Endothelial cell of hepatic sinusoid (primary cell): ENCODE measurements around the gene AP3B1.
"Not testable (repeated sequence)": the region's sequence is repeated elsewhere in the genome, so short reads cannot be mapped to it uniquely, and the experiment has no call there.

ENCODE experiments used
- in situ Hi-C: cut with HindIII; loops from 2 replicates; pipeline ENCODE4 v1.10.0; 2017; ENCODE audit warnings: low sequenced_read_pairs

Gene AP3B1

GRCh38 chr5:78252715-78253114, 41.8 kb downstream of the AP3B1 start:
- in situ Hi-C loops = no loop called here

- in situ Hi-C loops = no loop called here
Observed at GRCh38 chr5:78251663-78252284, 42.7 kb downstream of the AP3B1 start.

- in situ Hi-C loops = no loop called here
Observed at GRCh38 chr5:78245136-78245535, 49.4 kb downstream of the AP3B1 start.

GRCh38 chr5:78243639-78244038, 50.9 kb downstream of the AP3B1 start:
- in situ Hi-C loops = no loop called here

- in situ Hi-C loops = no loop called here
Observed at GRCh38 chr5:78243091-78243490, 51.4 kb downstream of the AP3B1 start.

- in situ Hi-C loops = no loop called here
Observed at GRCh38 chr5:78242001-78242400, 52.5 kb downstream of the AP3B1 start.

- in situ Hi-C loops = no loop called here
Observed at GRCh38 chr5:78237911-78238310, 56.6 kb downstream of the AP3B1 start.

GRCh38 chr5:78236046-78236445, 58.5 kb downstream of the AP3B1 start:
- in situ Hi-C loops = no loop called here

GRCh38 chr5:78235289-78235688, 59.2 kb downstream of the AP3B1 start:
- in situ Hi-C loops = no loop called here

- in situ Hi-C loops = no loop called here
Observed at GRCh38 chr5:78234804-78235203, 59.7 kb downstream of the AP3B1 start.

- in situ Hi-C loops = no loop called here
Observed at GRCh38 chr5:78232163-78232562, 62.3 kb downstream of the AP3B1 start.

GRCh38 chr5:78224358-78224757, 70.1 kb downstream of the AP3B1 start:
- in situ Hi-C loops = no loop called here

GRCh38 chr5:78221964-78222451, 72.5 kb downstream of the AP3B1 start:
- in situ Hi-C loops = no loop called here

- in situ Hi-C loops = no loop called here
Observed at GRCh38 chr5:78221467-78221866, 73.0 kb downstream of the AP3B1 start.

- in situ Hi-C loops = no loop called here
Observed at GRCh38 chr5:78215972-78216371, 78.5 kb downstream of the AP3B1 start.

- in situ Hi-C loops = no loop called here
Observed at GRCh38 chr5:78215565-78215964, 78.9 kb downstream of the AP3B1 start.

- in situ Hi-C loops = no loop called here
Observed at GRCh38 chr5:78213799-78214198, 80.7 kb downstream of the AP3B1 start.

GRCh38 chr5:78211052-78211451, 83.4 kb downstream of the AP3B1 start:
- in situ Hi-C loops = no loop called here

GRCh38 chr5:78204241-78204640, 90.3 kb downstream of the AP3B1 start:
- in situ Hi-C loops = no loop called here

GRCh38 chr5:78203815-78204214, 90.7 kb downstream of the AP3B1 start:
- in situ Hi-C loops = no loop called here

GRCh38 chr5:78190402-78190801, 104.1 kb downstream of the AP3B1 start:
- in situ Hi-C loops = no loop called here

- in situ Hi-C loops = not testable (repeated sequence)
Observed at GRCh38 chr5:78188681-78189080, 105.8 kb downstream of the AP3B1 start.

- in situ Hi-C loops = no loop called here
Observed at GRCh38 chr5:78187172-78187571, 107.3 kb downstream of the AP3B1 start.
